VCaP (cell line): ENCODE data around the gene ARHGEF28.

Source experiments
- H3K27ac ChIP-seq: fragments of 450-650 bp; 2 replicates; pipeline ENCODE4 v1.5.1; 2017
- CTCF ChIP-seq: fragments of 450-650 bp; conservative IDR thresholded peaks from 2 replicates; pipeline ENCODE4 v1.5.1; 2017; ENCODE audit warnings: mild to moderate bottlenecking, moderate library complexity

Gene ARHGEF28

GRCh38 chr5:73636408-73636807, 10.4 kb downstream of the ARHGEF28 start:
- no peak overlapping the region for H3K27ac ChIP-seq

GRCh38 chr5:73637565-73637964, 11.6 kb downstream of the ARHGEF28 start:
- TF ChIP-seq CTCF, result no peak
- H3K27ac ChIP-seq, result no peak overlapping the region

More at GRCh38 chr5:73636408-73636807, 10.4 kb downstream of the ARHGEF28 start:
- no peak for TF ChIP-seq CTCF

GRCh38 chr5:73638344-73639095, 12.5 kb downstream of the ARHGEF28 start:
- no peak overlapping the region for H3K27ac ChIP-seq
- TF ChIP-seq CTCF, result no peak

- H3K27ac ChIP-seq, result no peak overlapping the region
- no peak for TF ChIP-seq CTCF
Observed at GRCh38 chr5:73640861-73641320, 14.9 kb downstream of the ARHGEF28 start.

GRCh38 chr5:73641811-73642210, 15.8 kb downstream of the ARHGEF28 start:
- no peak overlapping the region for H3K27ac ChIP-seq
- no peak for TF ChIP-seq CTCF

- no peak for TF ChIP-seq CTCF
Observed at GRCh38 chr5:73642344-73642743, 16.3 kb downstream of the ARHGEF28 start.

GRCh38 chr5:73644385-73644963, 18.5 kb downstream of the ARHGEF28 start:
- no peak for TF ChIP-seq CTCF
- no peak overlapping the region for H3K27ac ChIP-seq

More at GRCh38 chr5:73642344-73642743, 16.3 kb downstream of the ARHGEF28 start:
- H3K27ac ChIP-seq, result no peak overlapping the region
